Neural progenitor cell (in vitro differentiated cells): ENCODE results near the gene DCD. TPM values are rescaled to one million over a fixed set of nuclear protein-coding genes. Genes with fewer than 3 reads are reported as not detected.

Experiments
- DNase-seq: peaks from one replicate; pipeline ENCODE4 v3.0.0-alpha.2; 2016; ENCODE audit warnings: low spot score
- H2AFZ ChIP-seq: fragments of 200-600 bp; sonication (generic); replicated peaks from 2 replicates; pipeline ENCODE4 v1.6.1; 2016; ENCODE audit warnings: antibody characterized with exemption
- H3F3A ChIP-seq: fragments of 200-600 bp; sonication (generic); 2 replicates; pipeline ENCODE4 v1.6.1; 2016; ENCODE audit warnings: antibody characterized with exemption, low read depth
- H3K27ac ChIP-seq: fragments of 200-600 bp; sonication (generic); 2 replicates; pipeline ENCODE4 v1.5.1; 2016; ENCODE audit warnings: mild to moderate bottlenecking
- H3K27me3 ChIP-seq: fragments of 200-600 bp; sonication (generic); 2 replicates; pipeline ENCODE4 v1.6.1; 2016; ENCODE audit warnings: mild to moderate bottlenecking, moderate library complexity
- H3K36me3 ChIP-seq: fragments of 200-600 bp; sonication (generic); 2 replicates; pipeline ENCODE4 v1.5.1; 2016
- H3K4me1 ChIP-seq: fragments of 200-600 bp; sonication (generic); 2 replicates; pipeline ENCODE4 v1.6.1; 2016; ENCODE audit warnings: mixed run types
- H3K4me2 ChIP-seq: fragments of 200-600 bp; sonication (generic); 2 replicates; pipeline ENCODE4 v1.6.1; 2016
- H3K4me3 ChIP-seq: fragments of 200-600 bp; sonication (generic); 2 replicates; pipeline ENCODE4 v1.5.1; 2016
- H3K79me2 ChIP-seq: fragments of 200-600 bp; sonication (generic); 2 replicates; pipeline ENCODE4 v1.6.1; 2016; ENCODE audit warnings: low read depth
- H3K9ac ChIP-seq: fragments of 200-600 bp; sonication (generic); 2 replicates; pipeline ENCODE4 v1.6.1; 2016
- H3K9me3 ChIP-seq: fragments of 200-600 bp; sonication (generic); 2 replicates; pipeline ENCODE4 v1.5.1; 2016; ENCODE audit warnings: low read depth
- H4K20me1 ChIP-seq: fragments of 200-600 bp; sonication (generic); 2 replicates; pipeline ENCODE4 v1.6.1; 2016; ENCODE audit warnings: low read depth
- H3K27ac Mint-ChIP-seq: 3 replicates; pipeline ENCODE4 v1.8.0; 2021; ENCODE audit warnings: mixed read lengths
- H3K27me3 Mint-ChIP-seq: 2 replicates; pipeline ENCODE4 v1.8.0; 2022; ENCODE audit warnings: low read depth, mild to moderate bottlenecking, inconsistent platforms, moderate library complexity, mixed read lengths; ENCODE audit not compliant: insufficient read depth
- H3K36me3 Mint-ChIP-seq: 3 replicates; pipeline ENCODE4 v1.8.0; 2021; ENCODE audit warnings: mixed read lengths
- H3K4me1 Mint-ChIP-seq: 3 replicates; pipeline ENCODE4 v1.8.0; 2021; ENCODE audit warnings: mixed read lengths
- H3K4me3 Mint-ChIP-seq: 3 replicates; pipeline ENCODE4 v1.8.0; 2021; ENCODE audit warnings: mild to moderate bottlenecking, moderate library complexity, mixed read lengths
- H3K9me3 Mint-ChIP-seq: 3 replicates; pipeline ENCODE4 v1.8.0; 2020; ENCODE audit warnings: mixed read lengths
- EZH2 ChIP-seq: fragments of 200-600 bp; sonication (generic); IDR thresholded peaks from 2 replicates; pipeline ENCODE4 v1.6.1; 2017; ENCODE audit warnings: antibody characterized with exemption, mild to moderate bottlenecking, moderate library complexity
- EZH2phosphoT487 ChIP-seq: fragments of 200-600 bp; sonication (generic); IDR thresholded peaks from 2 replicates; pipeline ENCODE4 v1.6.1; 2017; ENCODE audit warnings: antibody characterized with exemption
- total RNA-seq: library from RNA; depleted of rRNA; stranded (reverse); fragments of >200 nt; gene quantifications from 2 replicates; pipeline ENCODE4 v1.2.3, GENCODE V29; 2015; ENCODE audit warnings: low replicate concordance
- TF ChIP-seq, protein P1 (sequence below): fragments of 200-600 bp; sonication (generic); IDR thresholded peaks from 2 replicates; pipeline ENCODE4 v1.5.1; 2017; ENCODE audit warnings: antibody characterized with exemption, mild to moderate bottlenecking

DCD gene
- total RNA-seq, 1 donor from 2014 or later, result not detected

DNA sequence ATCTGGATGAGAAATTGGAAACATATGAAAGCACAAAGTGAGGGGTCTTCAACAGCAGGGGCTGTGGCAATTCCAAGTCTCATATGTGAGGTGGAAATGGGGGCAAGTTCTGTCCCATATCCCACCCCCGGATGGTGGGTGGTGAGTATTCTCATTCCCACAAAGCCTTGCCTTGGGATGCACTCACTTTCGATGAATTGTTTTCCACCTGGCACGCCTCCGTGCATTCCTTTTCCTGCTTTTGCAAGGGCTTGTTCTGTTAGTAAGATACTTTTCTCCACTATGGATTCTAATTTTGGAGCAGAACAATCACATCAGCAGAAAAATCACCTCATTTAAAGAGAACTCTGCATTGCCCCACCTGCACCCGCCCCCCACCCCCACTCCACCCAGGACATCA lies 16.6 kb downstream of the DCD start:
- TF ChIP-seq, protein P1, sequence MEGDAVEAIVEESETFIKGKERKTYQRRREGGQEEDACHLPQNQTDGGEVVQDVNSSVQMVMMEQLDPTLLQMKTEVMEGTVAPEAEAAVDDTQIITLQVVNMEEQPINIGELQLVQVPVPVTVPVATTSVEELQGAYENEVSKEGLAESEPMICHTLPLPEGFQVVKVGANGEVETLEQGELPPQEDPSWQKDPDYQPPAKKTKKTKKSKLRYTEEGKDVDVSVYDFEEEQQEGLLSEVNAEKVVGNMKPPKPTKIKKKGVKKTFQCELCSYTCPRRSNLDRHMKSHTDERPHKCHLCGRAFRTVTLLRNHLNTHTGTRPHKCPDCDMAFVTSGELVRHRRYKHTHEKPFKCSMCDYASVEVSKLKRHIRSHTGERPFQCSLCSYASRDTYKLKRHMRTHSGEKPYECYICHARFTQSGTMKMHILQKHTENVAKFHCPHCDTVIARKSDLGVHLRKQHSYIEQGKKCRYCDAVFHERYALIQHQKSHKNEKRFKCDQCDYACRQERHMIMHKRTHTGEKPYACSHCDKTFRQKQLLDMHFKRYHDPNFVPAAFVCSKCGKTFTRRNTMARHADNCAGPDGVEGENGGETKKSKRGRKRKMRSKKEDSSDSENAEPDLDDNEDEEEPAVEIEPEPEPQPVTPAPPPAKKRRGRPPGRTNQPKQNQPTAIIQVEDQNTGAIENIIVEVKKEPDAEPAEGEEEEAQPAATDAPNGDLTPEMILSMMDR, result no peak
- TF ChIP-seq EZH2phosphoT487 (no peak), EZH2 (no peak)
- Histone ChIP-seq H3K9me3 (peaks cover 4% of the 10 kb centered on the region), H3K36me3 (no peaks in the 10 kb centered on the region), H3K4me2 (no peak overlapping the region), H3K27ac (no peak overlapping the region), H3K4me3 (no peak overlapping the region), H3K27me3 (no peaks in the 10 kb centered on the region), H3K9ac (no peak overlapping the region), H3F3A (no peaks in the 10 kb centered on the region), H4K20me1 (no peaks in the 10 kb centered on the region), H3K4me1 (no peaks in the 10 kb centered on the region), H3K79me2 (no peaks in the 10 kb centered on the region), H2AFZ (no peak overlapping the region)
- H3K27ac Mint-ChIP-seq, result no peak overlapping the region
- no peaks in the 10 kb centered on the region for H3K4me1 Mint-ChIP-seq
- H3K27me3 Mint-ChIP-seq, result peaks cover 4% of the 10 kb centered on the region
- H3K9me3 Mint-ChIP-seq, result peaks cover 19% of the 10 kb centered on the region
- DNase-seq, result no peak
- no peaks in the 10 kb centered on the region for H3K36me3 Mint-ChIP-seq
- H3K4me3 Mint-ChIP-seq, result no peak overlapping the region

DNA sequence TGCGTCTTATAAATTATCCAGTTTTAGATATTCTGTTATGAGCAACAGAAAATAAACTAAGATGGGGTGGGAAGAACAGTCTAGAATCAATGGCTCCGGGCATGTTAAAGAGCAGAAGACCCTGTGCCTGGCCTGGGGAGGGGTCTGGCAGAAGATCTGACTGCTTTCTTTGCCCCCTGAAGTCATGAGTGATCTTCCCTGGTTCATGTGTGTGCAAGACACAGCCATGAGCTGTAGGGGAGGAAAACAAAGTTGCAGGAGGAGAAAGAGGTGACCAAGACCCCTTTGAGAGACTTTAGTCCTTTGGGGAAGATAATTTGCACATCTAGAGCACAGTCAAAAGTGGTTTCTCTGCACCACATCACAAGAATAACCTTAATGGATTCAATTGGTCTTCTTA lies 18.2 kb downstream of the DCD start:
- no peaks in the 10 kb centered on the region for H3K4me1 Mint-ChIP-seq
- no peaks in the 10 kb centered on the region for H3K4me1 ChIP-seq
- H3K9me3 ChIP-seq, result peaks cover 4% of the 10 kb centered on the region
- H3K27ac ChIP-seq, result no peak overlapping the region
- H3K4me3 Mint-ChIP-seq, result no peak overlapping the region
- no peaks in the 10 kb centered on the region for H3K36me3 Mint-ChIP-seq
- no peak for DNase-seq
- H4K20me1 ChIP-seq, result no peaks in the 10 kb centered on the region
- H2AFZ ChIP-seq, result no peak overlapping the region
- TF ChIP-seq EZH2phosphoT487, result no peak
- peaks cover 22% of the 10 kb centered on the region for H3K9me3 Mint-ChIP-seq
- H3K4me3 ChIP-seq, result no peak overlapping the region
- no peak overlapping the region for H3K27ac Mint-ChIP-seq
- no peak overlapping the region for H3K9ac ChIP-seq
- H3K79me2 ChIP-seq, result no peaks in the 10 kb centered on the region
- H3K4me2 ChIP-seq, result no peak overlapping the region
- no peaks in the 10 kb centered on the region for H3F3A ChIP-seq
- peaks cover 4% of the 10 kb centered on the region for H3K27me3 Mint-ChIP-seq
- H3K27me3 ChIP-seq, result peaks cover 4% of the 10 kb centered on the region
- no peaks in the 10 kb centered on the region for H3K36me3 ChIP-seq

DNA sequence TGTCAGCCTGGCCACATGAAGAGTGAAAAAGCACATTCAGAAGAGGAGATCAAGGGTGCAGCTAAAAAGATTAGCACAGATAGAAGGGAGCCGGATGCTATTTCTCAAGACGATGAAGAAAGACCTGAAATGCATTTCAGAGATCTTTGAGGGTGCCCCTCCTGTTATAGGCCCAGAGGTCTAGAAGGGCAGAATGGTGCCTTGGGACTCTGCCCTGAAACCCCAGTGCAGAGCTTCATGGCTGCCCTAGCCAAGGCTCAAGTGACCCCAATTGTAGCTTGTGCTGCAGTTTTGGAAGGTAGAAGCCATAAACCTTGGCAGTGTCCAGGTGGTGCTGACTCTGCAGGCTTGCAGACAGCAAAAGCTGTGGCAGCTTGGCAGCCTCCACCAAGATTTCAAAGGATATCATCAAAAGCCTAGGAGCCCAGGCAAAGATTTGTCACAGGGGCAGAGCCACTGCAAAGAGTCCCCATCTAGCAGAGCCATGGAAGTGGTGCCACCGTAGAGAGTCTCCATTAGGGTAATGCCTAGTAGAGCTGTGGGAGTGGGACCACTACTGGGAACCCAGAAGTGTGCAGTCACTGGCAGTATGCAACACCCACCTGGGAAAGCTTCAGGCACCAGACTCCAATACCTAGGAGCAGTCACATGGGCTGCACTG lies 19.8 kb downstream of the DCD start:
- TF ChIP-seq EZH2, result no peak
- TF ChIP-seq, protein P1, result no peak
- no peak for TF ChIP-seq EZH2phosphoT487
- Histone ChIP-seq H3K4me2 (no peak overlapping the region), H3K79me2 (no peaks in the 10 kb centered on the region), H3F3A (no peaks in the 10 kb centered on the region), H3K9ac (no peak overlapping the region), H3K27ac (no peak overlapping the region), H3K4me3 (no peak overlapping the region), H3K9me3 (peaks cover 4% of the 10 kb centered on the region), H2AFZ (no peak overlapping the region), H3K36me3 (no peaks in the 10 kb centered on the region), H3K27me3 (peaks cover 20% of the 10 kb centered on the region), H3K4me1 (no peaks in the 10 kb centered on the region), H4K20me1 (no peaks in the 10 kb centered on the region)
- no peak overlapping the region for H3K4me3 Mint-ChIP-seq
- DNase-seq, result no peak
- no peak overlapping the region for H3K27ac Mint-ChIP-seq
- no peaks in the 10 kb centered on the region for H3K36me3 Mint-ChIP-seq
- H3K27me3 Mint-ChIP-seq, result peaks cover 5% of the 10 kb centered on the region
- H3K4me1 Mint-ChIP-seq, result no peaks in the 10 kb centered on the region
- peaks cover 22% of the 10 kb centered on the region for H3K9me3 Mint-ChIP-seq

DNA sequence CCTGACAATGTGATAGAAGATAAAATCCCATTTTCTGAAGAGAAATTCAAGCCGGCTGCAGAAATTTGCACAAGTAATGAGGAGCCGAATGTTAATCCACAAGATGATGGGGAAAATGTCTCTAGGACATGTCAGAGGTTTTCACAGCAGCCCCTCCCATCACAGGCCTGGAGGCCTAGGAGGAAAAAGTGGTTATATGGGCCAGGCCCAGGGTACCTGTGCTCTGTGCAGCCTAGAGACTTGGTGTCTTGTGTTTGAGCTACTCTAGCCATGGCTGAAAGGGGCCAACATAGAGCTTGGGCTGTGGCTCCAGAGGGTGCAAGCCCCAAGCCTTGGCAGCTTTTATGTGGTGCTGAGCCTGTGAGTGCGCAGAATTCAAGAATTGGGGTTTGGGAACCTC lies 20.9 kb downstream of the DCD start:
- Histone ChIP-seq H3K36me3 (no peaks in the 10 kb centered on the region), H3K4me2 (no peak overlapping the region), H2AFZ (no peak overlapping the region), H3K27ac (no peak overlapping the region), H3K9me3 (peaks cover 4% of the 10 kb centered on the region), H3K4me1 (no peaks in the 10 kb centered on the region), H3K4me3 (no peak overlapping the region), H3F3A (no peaks in the 10 kb centered on the region), H3K9ac (no peak overlapping the region), H3K79me2 (no peaks in the 10 kb centered on the region), H4K20me1 (no peaks in the 10 kb centered on the region), H3K27me3 (peaks cover 28% of the 10 kb centered on the region)
- no peak overlapping the region for H3K4me3 Mint-ChIP-seq
- H3K27me3 Mint-ChIP-seq, result peaks cover 10% of the 10 kb centered on the region
- H3K27ac Mint-ChIP-seq, result no peak overlapping the region
- DNase-seq, result no peak
- no peak for TF ChIP-seq EZH2
- no peak for TF ChIP-seq EZH2phosphoT487
- TF ChIP-seq, protein P1, result no peak
- H3K4me1 Mint-ChIP-seq, result no peaks in the 10 kb centered on the region
- H3K36me3 Mint-ChIP-seq, result no peaks in the 10 kb centered on the region
- H3K9me3 Mint-ChIP-seq, result peaks cover 22% of the 10 kb centered on the region
